ENCODE data around the gene SRSF4. TPM values are rescaled to one million over a fixed set of nuclear protein-coding genes. Genes with fewer than 3 reads are reported as not detected.

SRSF4 gene
- total RNA-seq, 6 donors from 2014 or later, result 47.6 to 117 (median 74.0) TPM

GRCh38 chr1:29148656-29149491, 32.8 kb downstream of the SRSF4 start:
- TF ChIP-seq CTCF (IDR thresholded peaks at IDR 0.05), result no peak
- no peak for TF ChIP-seq POLR2AphosphoS5 (IDR thresholded peaks at IDR 0.05)

GRCh38 chr1:29145739-29146437, 35.8 kb downstream of the SRSF4 start:
- no peak overlapping the region for H3K4me3 ChIP-seq
- no peaks in the 10 kb centered on the region for H3K9me3 ChIP-seq
- H3K4me1 ChIP-seq, result no peaks in the 10 kb centered on the region
- H3K27ac ChIP-seq, result no peak overlapping the region
- H3K27me3 ChIP-seq, result no peaks in the 10 kb centered on the region
- DNase-seq (no peak), ATAC-seq (ENCODE audit: low FRiP score in 2 of 2) (no peak)
- H3K36me3 ChIP-seq, result peaks cover 20 to 68% (median 50%) of the 10 kb centered on the region in 4 donors
- WGBS, 2 donors, result 75 to 77% methylated on average over 8 of the region's 8 CpGs
- TF ChIP-seq POLR2AphosphoS5 (IDR thresholded peaks at IDR 0.05), result no peak
- TF ChIP-seq CTCF (IDR thresholded peaks at IDR 0.05), result no peak
- no peak for TF ChIP-seq POLR2A (IDR thresholded peaks at IDR 0.05)
- TF ChIP-seq EP300 (IDR thresholded peaks at IDR 0.05), result no peak

More at GRCh38 chr1:29148656-29149491, 32.8 kb downstream of the SRSF4 start:
- Histone ChIP-seq H3K9me3 (no peaks in the 10 kb centered on the region), H3K27me3 (no peaks in the 10 kb centered on the region), H3K27ac (no peak overlapping the region), H3K4me3 (no peak overlapping the region), H3K36me3 (peaks cover 50 to 90% (median 79%) of the 10 kb centered on the region in 4 donors), H3K4me1 (no peaks in the 10 kb centered on the region)
- ATAC-seq (ENCODE audit: low FRiP score in 2 of 2) (no peak), DNase-seq (peak in 1 of 2 donors; percentile 58)
- WGBS, 2 donors, result 95 to 97% methylated on average over 34 to 35 of the region's 35 CpGs

GRCh38 chr1:29144178-29144577, 37.5 kb downstream of the SRSF4 start:
- DNase-seq, result no peak
- H3K27ac ChIP-seq, result no peak overlapping the region
- no peak for TF ChIP-seq POLR2AphosphoS5 (IDR thresholded peaks at IDR 0.05)
- no peak for TF ChIP-seq POLR2A (IDR thresholded peaks at IDR 0.05)
- no peak for TF ChIP-seq CTCF (IDR thresholded peaks at IDR 0.05)
- TF ChIP-seq EP300 (IDR thresholded peaks at IDR 0.05), result no peak
- WGBS, 2 donors, result 97 to 100% methylated on average over 2 of the region's 2 CpGs
- peaks cover 9 to 51% (median 32%) of the 10 kb centered on the region in 4 donors for H3K36me3 ChIP-seq
- no peaks in the 10 kb centered on the region for H3K9me3 ChIP-seq
- no peaks in the 10 kb centered on the region for H3K4me1 ChIP-seq
- H3K27me3 ChIP-seq, result no peaks in the 10 kb centered on the region
- no peak overlapping the region for H3K4me3 ChIP-seq
- ATAC-seq (ENCODE audit: low FRiP score in 2 of 2), result no peak

GRCh38 chr1:29142714-29143113, 39.0 kb downstream of the SRSF4 start:
- Histone ChIP-seq H3K27me3 (no peaks in the 10 kb centered on the region), H3K4me3 (no peak overlapping the region), H3K27ac (no peak overlapping the region), H3K36me3 (peaks cover 0 to 37% (median 18%) of the 10 kb centered on the region in 4 donors), H3K9me3 (no peaks in the 10 kb centered on the region), H3K4me1 (no peaks in the 10 kb centered on the region)
- DNase-seq, result no peak
- no peak for TF ChIP-seq POLR2A (IDR thresholded peaks at IDR 0.05)
- no peak for TF ChIP-seq EP300 (IDR thresholded peaks at IDR 0.05)
- no peak for TF ChIP-seq POLR2AphosphoS5 (IDR thresholded peaks at IDR 0.05)
- TF ChIP-seq CTCF (IDR thresholded peaks at IDR 0.05), result no peak
- 68 to 91% methylated on average over 2 of the region's 2 CpGs for WGBS, 2 donors
- no peak for ATAC-seq (ENCODE audit: low FRiP score in 2 of 2)

All from upper lobe of left lung (tissue), 6 donors.